Activated T-helper 1 cell treated with anti-CD3 and anti-CD28 coated beads, Interleukin-2, amount 50 U/mL, for 16 hours (primary cell): Measurements from ENCODE around the gene MTHFD1L.

Experiments used
- DNase-seq, 2 donors: peaks; one replicate each; pipeline ENCODE4 v3.0.0-alpha.2; 2020; ENCODE audit warnings: low read depth in 1 of 2, low spot score in 1 of 2

MTHFD1L gene

GRCh38 chr6:150987855-150988464 lies 122.5 kb downstream of the MTHFD1L start:
- DNase-seq = no peak

GRCh38 chr6:150991487-150991886 lies 126.0 kb downstream of the MTHFD1L start:
- DNase-seq = no peak

GRCh38 chr6:150992262-150992661 lies 126.8 kb downstream of the MTHFD1L start:
- DNase-seq = no peak

GRCh38 chr6:150992703-150993102 lies 127.2 kb downstream of the MTHFD1L start:
- no peak for DNase-seq

GRCh38 chr6:150993253-150993652 lies 127.8 kb downstream of the MTHFD1L start:
- no peak for DNase-seq

GRCh38 chr6:150994026-150994425 lies 128.5 kb downstream of the MTHFD1L start:
- no peak for DNase-seq

GRCh38 chr6:150996968-150997367 lies 131.5 kb downstream of the MTHFD1L start:
- no peak for DNase-seq

GRCh38 chr6:150999107-150999506 lies 133.6 kb downstream of the MTHFD1L start:
- no peak for DNase-seq

GRCh38 chr6:150999576-150999975 lies 134.1 kb downstream of the MTHFD1L start:
- DNase-seq = no peak

- DNase-seq = no peak
Observed at GRCh38 chr6:151001387-151002056, 136.0 kb downstream of the MTHFD1L start.

- no peak for DNase-seq
Observed at GRCh38 chr6:151002057-151002450, 136.6 kb downstream of the MTHFD1L start.

GRCh38 chr6:151002491-151002935 lies 137.0 kb downstream of the MTHFD1L start:
- no peak for DNase-seq

- DNase-seq = no peak
Observed at GRCh38 chr6:151004383-151005024, 139.0 kb downstream of the MTHFD1L start.

GRCh38 chr6:151005164-151005563 lies 139.7 kb downstream of the MTHFD1L start:
- DNase-seq = no peak

GRCh38 chr6:151005896-151006632 lies 140.6 kb downstream of the MTHFD1L start:
- no peak for DNase-seq

GRCh38 chr6:151007076-151007475 lies 141.6 kb downstream of the MTHFD1L start:
- no peak for DNase-seq

GRCh38 chr6:151007922-151008321 lies 142.4 kb downstream of the MTHFD1L start:
- no peak for DNase-seq

GRCh38 chr6:151008425-151008824 lies 142.9 kb downstream of the MTHFD1L start:
- DNase-seq = no peak

GRCh38 chr6:151009576-151009975 lies 144.1 kb downstream of the MTHFD1L start:
- no peak for DNase-seq

- no peak for DNase-seq
Observed at GRCh38 chr6:151010071-151010470, 144.6 kb downstream of the MTHFD1L start.
